GM23248 (cell line): ENCODE data around the gene IQCM.
"Not testable (repeated sequence)": the region's sequence is repeated elsewhere in the genome, so short reads cannot be mapped to it uniquely, and the experiment has no call there.

Source experiments
- EZH2 ChIP-seq: fragments of 200-600 bp; sonication (generic); IDR thresholded peaks from 2 replicates; pipeline ENCODE4 v1.6.1; 2018; ENCODE audit warnings: antibody characterized with exemption, mild to moderate bottlenecking; ENCODE audit not compliant: insufficient read depth, poor library complexity, severe bottlenecking
- EZH2phosphoT487 ChIP-seq: fragments of 200-600 bp; sonication (generic); IDR thresholded peaks from 2 replicates; pipeline ENCODE4 v1.6.1; 2018; ENCODE audit warnings: antibody characterized with exemption, moderate library complexity, mild to moderate bottlenecking, low read depth; ENCODE audit not compliant: insufficient read depth

- TF ChIP-seq EZH2phosphoT487, EZH2: not testable (repeated sequence)
Measured at GRCh38 chr4:149468669-149469068, 347.0 kb downstream of the IQCM start.
